Stimulated activated CD4-positive, alpha-beta T cell treated with anti-CD3 and anti-CD28 coated beads, Interleukin-1b, Interleukin-23, amount 100 ng/mL, for 4 hours (primary cell): ENCODE results near the gene SUPT5H.
"Not testable (repeated sequence)": the region's sequence is repeated elsewhere in the genome, so short reads cannot be mapped to it uniquely, and the experiment has no call there.

Experiments used
- DNase-seq, 2 donors: peaks; one replicate each; pipeline ENCODE4 v3.0.0-alpha.2; 2020; ENCODE audit warnings: low read depth in 2 of 2

Gene SUPT5H

DNA sequence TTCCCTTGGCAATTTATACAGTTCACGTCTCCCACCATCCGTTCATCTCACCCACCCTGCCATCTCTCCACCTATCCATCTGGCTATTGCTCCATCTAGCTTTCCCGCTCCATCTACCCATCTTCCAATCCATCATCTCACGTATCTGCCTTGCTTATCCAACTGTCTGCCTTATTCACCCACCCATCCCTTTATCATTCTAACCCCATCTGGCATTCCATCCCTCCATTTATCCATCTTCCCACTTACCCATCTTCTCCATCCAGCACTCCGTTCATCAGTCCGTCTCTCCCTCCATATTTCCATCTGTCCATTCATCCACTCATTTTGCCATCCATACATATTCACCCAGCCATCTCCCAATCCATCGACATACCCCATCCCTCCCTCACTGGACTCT, 19.6 kb upstream of the SUPT5H start:
- DNase-seq, result no peak

DNA sequence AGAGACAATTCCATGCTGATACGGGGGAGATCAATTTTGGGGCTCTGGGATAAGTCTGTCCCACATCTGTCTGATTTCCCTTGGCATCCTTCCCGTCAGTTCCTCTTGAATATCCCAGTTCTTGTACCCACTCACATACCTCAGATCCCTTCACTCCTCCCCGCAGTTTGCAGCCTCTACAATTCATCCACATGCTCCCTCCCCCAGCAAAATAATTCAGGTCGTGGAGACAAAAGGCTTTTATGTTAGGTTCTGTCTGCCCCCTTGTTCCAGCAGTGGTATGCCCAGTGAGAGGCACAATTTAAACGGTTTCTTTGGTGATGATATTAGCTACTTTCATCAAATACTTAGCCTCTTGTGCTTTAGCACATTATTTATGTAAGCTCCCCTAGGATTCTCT, 19.2 kb upstream of the SUPT5H start:
- DNase-seq, result no peak

DNA sequence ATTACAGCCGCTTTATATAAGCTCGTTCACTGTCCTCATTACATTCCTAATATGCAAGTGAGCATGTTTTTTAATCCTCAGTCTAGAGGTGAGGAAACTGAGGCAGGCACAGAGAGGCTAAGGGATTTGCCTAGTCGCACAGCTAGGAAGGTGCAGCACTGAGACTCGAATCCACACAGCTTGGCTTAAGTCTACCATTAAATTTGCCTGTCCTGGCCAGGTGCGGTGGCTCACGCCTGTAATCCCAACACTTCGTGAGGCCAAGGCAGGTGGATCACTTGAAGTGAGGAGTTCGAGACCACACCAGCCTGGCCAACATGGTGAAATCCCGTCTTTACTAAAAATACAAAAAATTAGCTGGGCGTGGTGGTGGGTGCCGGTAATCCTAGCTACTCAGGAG, 17.7 kb upstream of the SUPT5H start:
- no peak for DNase-seq

DNA sequence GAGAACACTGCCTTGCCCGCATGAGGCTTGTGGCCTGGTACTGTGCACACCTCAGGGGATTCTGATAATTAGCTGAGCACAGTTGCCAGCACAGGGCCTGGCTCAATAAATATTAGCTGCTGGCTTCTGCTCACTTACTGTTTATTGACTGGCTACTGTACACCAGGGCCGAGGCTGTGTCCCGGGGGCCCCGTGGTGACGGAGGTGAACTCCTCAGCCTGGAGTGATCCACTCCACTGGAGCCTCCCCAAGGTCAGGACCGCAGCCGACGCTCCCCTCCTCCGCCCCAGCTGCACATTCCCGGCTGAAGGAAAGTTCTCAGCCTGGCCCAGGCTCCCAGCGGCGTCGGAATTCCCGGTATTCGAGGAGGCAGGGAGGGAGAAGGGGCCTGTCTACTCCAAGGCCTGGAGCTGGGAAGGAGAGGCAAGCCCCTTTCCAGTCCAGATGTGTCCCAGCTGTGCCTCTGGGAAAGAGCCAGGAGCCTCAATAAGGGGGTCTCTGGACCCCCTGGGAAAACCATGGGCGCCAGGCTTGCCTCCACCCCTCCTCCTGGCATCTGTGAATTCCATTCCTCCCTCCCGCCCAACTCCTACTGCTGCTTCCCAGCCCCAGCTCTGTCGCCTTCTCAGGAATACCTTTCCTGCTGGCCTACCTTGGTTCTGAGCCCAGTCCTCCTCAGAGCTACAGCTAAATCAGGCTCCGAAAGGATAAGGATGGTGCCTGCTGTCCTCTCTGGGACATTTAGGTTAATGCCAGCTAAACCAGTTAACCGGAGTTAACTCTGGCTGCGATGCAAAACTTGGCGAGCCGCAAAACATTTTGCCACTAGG, 16.9 kb upstream of the SUPT5H start:
- no peak for DNase-seq

DNA sequence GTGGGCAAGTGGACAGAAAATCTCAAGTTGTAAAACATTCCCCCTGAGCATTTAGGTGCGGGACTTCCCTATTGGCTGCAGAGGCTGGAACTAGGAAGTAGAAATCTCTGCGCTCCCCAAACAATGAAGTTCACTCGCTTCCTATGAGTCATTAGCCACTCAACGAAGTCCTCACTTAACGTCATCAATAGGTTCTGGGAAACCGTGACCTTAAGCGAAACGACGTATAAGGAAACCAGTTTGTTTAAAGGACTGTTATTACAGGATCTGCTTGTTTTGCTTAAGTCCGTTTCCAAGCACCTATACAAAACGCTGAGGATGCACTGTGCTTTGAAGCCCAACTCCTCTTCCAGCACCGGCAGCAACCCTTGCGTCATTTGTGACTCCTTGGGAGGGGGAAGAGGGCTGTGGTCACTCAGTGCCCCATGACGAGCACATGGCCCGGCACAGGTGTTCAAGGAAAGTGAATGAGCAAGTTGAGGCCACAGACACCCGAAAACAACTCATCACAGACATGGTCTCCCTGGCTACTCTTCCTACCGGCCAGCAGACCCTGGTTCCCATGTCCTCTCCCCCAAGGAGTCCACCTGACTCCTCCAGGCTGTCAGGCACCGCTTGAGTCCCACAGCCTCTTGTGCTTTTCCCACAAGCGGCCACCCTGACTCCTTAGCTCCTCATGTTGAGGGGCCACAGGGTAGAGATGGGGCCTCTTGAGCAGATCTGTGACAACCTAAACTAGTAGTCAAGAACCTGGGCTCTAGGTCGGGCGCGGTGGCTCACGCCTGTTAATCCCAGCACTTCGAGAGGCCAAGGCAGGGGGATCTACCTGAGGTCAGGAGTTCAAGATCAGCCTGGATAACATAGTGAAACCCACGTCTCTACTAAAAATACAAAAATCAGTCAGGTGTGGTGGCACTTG, 14.4 kb upstream of the SUPT5H start:
- DNase-seq, result no peak

DNA sequence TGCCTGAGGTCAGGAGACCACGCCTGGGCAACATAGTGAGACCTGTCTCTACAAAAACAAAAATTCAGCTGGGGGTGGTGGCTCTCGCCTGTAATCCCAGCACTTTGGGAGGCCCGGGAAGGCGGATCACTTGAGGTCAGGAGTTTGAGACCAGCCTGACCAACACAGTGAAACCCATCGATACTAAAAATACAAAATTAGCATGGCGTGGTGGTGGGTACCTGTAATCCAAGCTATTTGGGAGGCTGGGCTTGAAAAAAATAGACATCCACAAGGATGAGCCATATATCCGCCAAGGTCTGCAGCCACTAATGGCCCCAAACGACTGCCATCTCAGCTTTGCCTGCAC, 12.7 kb upstream of the SUPT5H start:
- DNase-seq, result no peak

DNA sequence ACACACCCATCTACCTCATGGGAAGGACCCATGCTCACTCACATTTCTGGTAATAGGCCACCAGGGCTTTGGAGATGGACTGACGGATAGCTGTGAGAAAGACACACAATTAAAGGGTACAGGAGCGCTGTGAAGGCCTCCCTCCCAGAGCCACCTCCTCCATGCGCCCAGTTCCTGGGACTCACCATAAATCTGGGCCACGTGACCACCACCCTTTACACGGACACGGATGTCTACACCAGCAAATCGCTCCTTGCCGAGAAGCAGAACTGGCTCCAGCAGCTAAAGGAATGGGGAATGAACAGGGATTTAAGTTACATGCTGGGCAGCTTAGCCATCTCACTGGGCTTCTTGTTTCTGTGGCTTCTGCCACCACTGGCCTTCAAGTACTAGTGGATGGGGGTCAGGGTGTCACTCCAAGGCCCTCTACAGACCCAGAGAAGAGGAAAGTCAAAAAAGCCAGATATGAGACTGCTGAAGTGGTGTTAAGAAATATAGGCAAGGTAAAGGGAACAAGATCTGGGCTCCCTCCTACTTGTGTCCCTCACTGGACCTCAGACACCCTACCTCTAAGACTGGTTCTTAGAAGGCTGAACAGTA, 11.8 kb upstream of the SUPT5H start:
- no peak for DNase-seq

DNA sequence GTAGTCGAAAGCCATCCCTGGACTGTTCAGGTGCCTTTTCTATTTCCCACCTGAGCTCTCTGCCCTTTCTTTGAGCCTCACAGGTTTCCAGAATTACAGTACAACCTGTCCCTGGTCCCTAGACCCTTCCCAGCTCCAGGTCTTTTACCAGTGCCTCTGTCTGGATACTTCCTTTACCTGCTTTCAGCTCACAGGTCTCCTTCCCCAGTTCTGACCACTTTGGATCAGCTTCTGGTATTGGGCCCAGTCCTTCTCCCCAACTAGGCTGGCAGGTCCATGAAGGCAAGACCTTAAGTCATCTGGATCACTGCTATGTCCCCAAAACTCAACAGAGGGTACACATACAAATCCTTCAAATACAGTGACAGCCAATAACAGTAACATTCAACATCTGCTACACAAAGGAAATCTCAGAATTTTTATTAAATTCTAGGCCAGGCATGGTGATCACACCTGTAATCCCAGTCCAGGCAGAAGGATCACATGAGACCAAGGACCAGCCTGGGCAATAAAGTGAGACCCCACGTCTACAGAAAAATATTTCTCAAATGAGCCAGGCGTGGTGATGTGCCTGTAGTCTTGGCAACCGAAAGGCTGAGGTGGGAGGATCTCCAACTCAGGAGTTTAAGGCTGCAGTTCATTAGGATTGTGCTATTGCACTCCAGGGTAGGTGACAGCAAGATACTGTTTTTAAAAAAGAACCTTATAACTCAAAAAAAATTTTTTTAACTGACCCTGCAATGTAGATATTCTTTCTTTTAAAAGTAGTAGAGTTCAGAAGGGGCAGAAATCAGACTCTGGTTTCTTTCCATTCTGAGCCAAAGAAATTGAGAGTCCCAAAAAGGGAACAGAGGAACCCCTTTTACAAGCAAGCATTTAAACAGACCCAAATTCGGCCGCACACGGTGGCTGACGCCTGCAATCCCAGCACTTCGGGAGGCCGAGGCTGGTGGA, 11.0 kb upstream of the SUPT5H start:
- no peak for DNase-seq

DNA sequence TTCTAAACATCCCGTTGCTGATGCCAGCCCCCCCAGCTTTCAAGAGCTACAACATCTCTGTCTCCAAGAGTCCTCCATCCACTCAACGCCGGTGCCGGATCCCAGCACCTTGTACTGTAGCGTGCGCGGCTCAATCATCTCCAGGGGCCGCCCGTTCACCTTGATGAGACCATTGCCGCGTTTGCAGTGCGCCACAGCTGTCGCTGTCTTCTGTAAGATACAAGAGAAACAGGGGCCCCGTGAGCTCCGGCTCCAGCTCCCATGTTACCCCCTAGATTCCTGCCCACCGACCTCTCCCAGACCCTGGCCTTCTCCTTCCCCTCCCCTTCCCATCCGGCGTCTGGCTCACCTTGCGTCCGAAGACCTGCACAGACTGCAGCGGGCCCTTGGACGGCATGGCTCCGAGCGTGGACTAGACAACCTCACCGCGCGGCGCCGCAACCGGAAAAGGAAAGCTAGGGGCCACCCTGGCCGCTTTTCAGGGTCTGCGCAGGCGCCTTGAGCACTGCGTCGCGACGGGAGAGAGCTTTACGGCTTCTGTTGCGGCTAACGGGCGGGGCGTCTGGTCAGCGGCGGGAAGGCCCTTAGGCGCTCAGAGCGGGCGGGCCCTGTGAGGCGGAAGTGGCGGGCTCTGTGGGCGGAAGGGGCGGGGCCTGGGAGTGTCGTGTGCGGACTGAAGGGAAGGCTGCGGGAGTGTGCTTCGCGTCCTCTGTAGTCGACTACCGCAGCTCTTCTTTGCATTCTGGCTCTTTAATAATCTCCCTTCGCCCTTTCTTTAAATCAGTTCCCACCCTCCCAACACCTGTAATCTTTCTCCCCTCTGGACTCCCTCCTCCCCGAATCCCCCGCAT, 9.7 kb upstream of the SUPT5H start, which contains the start of gene RPS16:
Gene RPS16, minus strand, starts transcription at position 451 of the 851 bp plus-strand sequence. Its CDS starts 54 bp downstream, at position 397.
- peak; percentile 99 to 100 for DNase-seq

DNA sequence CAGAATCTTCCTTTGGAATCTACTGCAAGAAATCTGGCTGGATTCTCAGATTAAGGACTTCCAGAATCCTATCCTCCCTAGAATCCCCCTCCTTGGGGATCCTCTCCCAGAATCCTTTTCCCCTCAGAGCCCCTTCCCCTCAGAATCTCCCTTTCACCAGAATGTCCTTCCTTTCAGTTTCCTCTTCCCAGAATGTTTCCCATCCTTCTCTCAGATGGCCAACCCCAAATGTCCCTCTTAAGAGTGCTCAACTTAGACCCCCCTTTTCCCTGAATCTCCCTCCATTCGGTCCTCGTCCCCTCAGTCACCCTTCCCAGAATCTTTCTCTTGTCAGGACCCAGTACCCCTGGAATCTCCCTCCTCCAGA, 9.0 kb upstream of the SUPT5H start:
- no peak for DNase-seq

DNA sequence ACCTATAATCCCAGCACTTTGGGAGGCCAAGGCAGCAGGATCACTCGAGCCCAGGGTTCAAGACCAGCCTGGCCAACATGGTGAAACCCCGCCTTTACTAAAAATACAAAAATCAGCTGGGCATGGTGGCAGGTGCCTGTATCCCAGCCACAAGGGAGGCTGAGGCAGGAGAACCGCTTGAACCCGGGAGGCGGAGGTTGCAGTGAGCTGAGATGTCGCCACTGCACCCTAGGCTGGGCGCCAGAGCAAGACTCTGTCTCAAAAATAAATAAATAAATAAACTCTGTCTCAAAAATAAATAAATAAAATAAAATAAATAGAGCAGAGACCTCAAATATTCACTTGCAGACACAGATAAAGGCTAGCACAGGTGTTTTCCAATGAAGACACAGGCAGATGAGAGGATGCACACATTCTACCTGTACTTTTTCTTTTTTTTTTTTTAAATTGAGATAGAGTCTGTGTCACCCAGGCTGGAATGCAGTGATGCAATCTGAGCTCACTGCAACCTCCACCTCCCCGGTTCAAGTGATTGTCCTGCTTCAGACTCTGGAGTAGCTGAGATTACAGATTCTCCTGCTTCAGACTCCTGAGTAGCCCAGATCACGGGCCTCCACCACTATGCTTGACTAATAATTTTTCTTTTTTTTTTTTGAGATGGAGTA, 7.0 kb upstream of the SUPT5H start:
- no peak for DNase-seq

DNA sequence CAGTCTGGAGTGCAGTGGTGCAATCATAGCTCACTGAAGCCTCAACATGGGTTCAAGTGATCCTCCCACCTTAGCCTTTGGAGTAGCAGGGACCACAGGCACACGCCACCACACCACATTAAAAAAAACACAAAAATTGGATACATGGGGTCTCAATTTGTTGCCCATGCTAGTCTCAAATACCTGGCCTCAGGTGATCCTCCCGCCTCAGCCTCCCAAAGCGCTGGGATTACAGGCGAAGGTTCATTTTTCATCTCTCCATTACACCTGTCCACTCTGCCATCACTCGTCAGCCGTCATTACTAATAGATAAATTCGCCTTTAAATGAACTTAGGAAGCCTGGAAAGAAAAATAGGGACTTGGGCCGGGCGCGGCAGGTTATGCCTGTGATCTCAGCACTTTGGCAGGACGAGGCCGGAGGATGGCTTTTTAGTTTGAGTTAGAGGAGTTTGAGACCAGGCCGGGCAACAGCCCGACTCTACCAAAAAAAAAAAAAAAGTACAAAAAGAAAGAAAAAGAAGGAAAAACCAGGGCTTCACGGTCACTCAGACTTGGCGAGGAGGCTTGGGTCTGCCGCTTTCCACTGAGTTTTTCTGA, 685 bp upstream of the SUPT5H start:
- no peak for DNase-seq

DNA sequence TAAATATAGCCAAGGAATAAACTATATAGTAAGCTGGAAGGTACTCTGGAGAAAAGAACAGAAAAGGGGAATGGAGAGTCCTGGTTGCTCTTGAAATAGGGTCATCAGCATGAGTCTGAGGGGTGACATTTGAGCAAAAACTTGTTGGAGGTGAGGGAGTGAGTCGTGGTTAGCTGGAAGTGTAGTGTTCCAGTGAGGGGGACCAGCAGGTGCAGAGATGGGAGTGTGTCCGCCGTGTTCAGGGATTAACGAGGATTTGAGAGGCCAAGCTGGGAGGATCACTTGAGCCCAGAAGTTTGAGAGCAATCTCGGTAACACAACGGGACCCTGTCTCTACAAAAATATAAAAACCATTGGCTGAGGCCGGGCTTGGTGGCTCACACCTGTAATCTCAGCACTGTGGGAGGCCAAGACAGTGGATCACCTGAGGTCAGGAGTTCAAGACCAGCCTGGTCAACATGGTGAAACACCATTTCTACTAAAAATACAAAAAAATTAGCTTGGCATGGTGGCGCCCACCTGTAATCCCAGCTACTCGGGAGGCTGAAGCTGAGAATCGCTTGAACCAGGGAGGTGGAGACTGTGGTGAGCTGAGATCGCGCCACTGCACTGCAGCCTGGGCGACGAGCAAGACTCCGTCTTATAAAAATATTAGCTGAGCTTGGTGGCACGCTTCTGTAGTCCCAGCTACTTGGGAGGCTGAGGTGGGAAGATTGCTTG, 1.1 kb downstream of the SUPT5H start:
- DNase-seq, result no peak

DNA sequence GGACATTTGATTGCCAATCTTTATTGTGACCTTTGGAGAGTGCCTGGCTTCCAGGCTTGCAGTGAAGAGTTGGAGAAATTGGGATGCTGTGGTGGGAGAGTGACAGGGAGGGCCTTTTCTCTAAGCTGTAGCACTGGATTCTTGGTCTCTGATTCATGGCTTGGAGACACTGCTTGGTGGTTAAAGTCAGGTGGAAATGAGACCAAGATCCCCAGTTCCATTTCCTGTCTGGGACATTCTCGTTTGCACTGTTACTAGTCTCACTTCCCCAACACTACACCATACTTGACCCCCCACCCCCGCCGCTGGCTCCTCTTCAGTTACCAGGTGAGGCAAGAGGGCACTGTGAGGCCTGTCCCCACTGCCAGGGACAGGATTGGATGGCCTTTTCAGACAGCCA, 2.9 kb downstream of the SUPT5H start:
- DNase-seq, result no peak

DNA sequence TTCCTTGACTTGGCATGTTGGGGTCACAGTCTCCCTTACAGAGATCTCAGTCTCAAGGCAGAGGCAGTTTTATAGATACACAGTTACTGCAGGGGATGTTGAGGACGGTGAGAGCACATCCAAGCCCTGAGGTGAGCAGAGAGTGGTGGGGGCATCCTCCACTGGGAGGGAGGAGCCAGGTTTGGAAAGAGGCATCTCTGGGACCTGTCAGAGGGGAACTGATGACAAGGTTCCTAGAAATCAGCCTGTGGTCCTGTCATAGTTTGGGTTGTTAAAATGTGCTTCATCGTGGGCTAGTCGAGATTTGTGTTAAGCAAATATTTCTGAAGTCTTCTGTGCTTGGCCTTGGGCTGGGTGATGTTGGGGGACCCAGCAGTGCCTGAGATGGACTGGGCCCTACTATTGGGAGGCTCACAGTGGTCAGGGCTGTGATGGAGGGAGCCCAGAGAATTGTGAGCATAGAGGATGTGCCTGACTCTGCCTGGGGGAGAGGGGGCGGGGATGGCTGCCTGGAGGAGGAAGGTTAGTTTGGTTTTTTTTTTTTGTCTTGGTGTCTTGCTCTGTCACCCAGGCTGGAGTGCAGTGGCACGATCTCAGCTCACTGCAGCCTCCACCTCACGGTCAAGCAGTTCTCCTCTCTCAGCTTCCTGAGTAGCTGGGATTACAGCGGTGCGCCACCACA, 3.9 kb downstream of the SUPT5H start:
- DNase-seq, result no peak

DNA sequence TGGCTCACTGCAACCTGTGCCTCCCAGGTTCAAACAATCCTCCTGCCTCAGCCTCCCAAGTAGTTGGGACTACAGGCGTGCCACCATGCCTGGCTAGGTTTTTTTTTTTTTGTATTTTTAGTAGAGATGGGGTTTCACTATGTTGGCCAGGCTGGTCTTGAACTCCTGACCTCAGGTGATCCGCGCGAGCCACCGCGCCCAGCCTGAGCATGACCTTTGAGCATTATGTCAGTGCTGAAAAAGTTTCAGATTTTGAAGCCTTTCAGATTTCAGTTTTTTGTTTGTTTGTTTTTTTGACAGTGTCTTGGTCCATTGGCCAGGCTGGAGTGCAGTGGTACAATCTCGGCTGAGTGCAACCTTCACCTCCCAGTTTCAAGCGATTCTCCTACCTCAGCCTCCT, 5.9 kb downstream of the SUPT5H start:
- not testable (repeated sequence) for DNase-seq

DNA sequence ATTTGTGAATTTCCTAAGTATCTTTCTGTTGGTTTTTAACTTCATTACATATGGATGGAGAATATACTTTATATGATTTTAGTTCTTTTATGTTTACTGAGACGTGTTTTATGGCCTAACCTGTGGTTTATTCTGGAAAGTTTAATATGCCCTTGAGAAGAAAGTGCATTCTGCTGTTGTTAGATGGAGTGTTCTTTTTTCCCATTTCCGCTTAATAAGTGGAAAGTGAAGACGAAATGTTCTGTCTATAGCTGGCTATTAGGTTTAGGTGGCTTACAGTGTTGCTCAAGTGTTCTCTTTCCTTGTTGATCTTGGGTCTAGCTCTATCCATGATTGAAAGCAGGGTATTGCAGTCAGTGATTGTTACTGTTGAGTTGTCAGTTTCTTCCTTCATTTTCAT, 18.0 kb downstream of the SUPT5H start:
- no peak for DNase-seq
